Naive B cell (primary cell): Measurements from ENCODE around the gene ADAM12. TPM values are rescaled to one million over a fixed set of nuclear protein-coding genes. Genes with fewer than 3 reads are reported as not detected.

Experiments used
- ATAC-seq, 2 donors: fragments of 150-1000 bp; cut with Tn5 transposase; 2 replicates each; pipeline ENCODE4 v1.10.0; 2021; ENCODE audit warnings: low read depth in 2 of 2, mild to moderate bottlenecking in 2 of 2, moderate library complexity in 2 of 2
- DNase-seq: peaks from one replicate; pipeline ENCODE4 v3.0.0; 2022
- H3K27ac Mint-ChIP-seq, 6 donors: one replicate each; pipeline ENCODE4 v1.8.0; 2020 to 2022; ENCODE audit warnings: mild to moderate bottlenecking in 6 of 6, mixed read lengths in 6 of 6, moderate library complexity in 5 of 6, inconsistent platforms in 2 of 6
- H3K27me3 Mint-ChIP-seq, 3 donors: one replicate each; pipeline ENCODE4 v1.8.0; 2021 to 2022; ENCODE audit warnings: mixed read lengths in 3 of 3, mild to moderate bottlenecking in 1 of 3
- H3K36me3 Mint-ChIP-seq, 2 donors: one replicate each; pipeline ENCODE4 v1.8.0; 2020 to 2022; ENCODE audit warnings: mixed read lengths in 2 of 2, inconsistent platforms in 1 of 2, mild to moderate bottlenecking in 1 of 2
- H3K4me1 Mint-ChIP-seq, 3 donors: one replicate each; pipeline ENCODE4 v1.8.0; 2020 to 2022; ENCODE audit warnings: mixed read lengths in 3 of 3, inconsistent platforms in 1 of 3, mild to moderate bottlenecking in 1 of 3, moderate library complexity in 1 of 3
- H3K4me3 Mint-ChIP-seq, 8 donors: one replicate each; pipeline ENCODE4 v1.8.0; 2020 to 2022; ENCODE audit warnings: mild to moderate bottlenecking in 8 of 8, mixed read lengths in 8 of 8, moderate library complexity in 8 of 8, inconsistent platforms in 2 of 8
- H3K9me3 Mint-ChIP-seq, 7 donors: one replicate each; pipeline ENCODE4 v1.8.0; 2020 to 2022; ENCODE audit warnings: mixed read lengths in 7 of 7, mild to moderate bottlenecking in 5 of 7, inconsistent platforms in 2 of 7, moderate library complexity in 1 of 7
- polyA plus RNA-seq, 6 donors: library from polyadenylated mRNA; unstranded; fragments of 300-500 nt; fragmentation: Illumina TruSeq; gene quantifications; one replicate each; pipeline ENCODE4 v1.2.3, GENCODE V29; 2021; ENCODE audit warnings: low read depth in 6 of 6

ADAM12 gene
- polyA plus RNA-seq, 6 donors from 2014 or later = 0.07 to 0.08 TPM; not detected in 4

DNA sequence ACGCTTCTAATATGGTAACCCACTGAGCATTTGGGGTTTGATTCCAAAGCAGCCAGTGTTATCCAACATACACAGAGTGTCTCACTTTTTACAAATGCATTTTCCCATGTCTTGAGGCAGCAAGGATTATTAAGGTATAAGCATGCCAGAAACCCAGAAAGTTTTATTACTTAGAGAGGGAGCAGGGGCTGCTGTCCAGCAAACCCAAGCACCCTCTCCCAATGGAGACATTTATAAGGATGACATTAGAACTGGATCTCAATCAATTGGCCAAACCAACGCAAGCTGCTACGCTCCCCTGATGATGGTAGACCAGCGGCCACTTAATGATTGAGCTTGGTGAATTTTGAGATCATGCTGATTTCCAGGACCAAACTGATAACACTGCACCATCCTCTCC is 315.7 kb downstream of the ADAM12 start:
- peaks cover 18 to 43% (median 38%) of the 10 kb centered on the region in 3 donors for H3K27me3 Mint-ChIP-seq
- no peak for DNase-seq
- H3K9me3 Mint-ChIP-seq = peaks cover 0 to 10% (median 3%) of the 10 kb centered on the region in 7 donors
- no peaks in the 10 kb centered on the region for H3K36me3 Mint-ChIP-seq
- no peak for ATAC-seq
- no peak overlapping the region for H3K4me3 Mint-ChIP-seq
- H3K27ac Mint-ChIP-seq = no peak overlapping the region
- H3K4me1 Mint-ChIP-seq = no peaks in the 10 kb centered on the region

DNA sequence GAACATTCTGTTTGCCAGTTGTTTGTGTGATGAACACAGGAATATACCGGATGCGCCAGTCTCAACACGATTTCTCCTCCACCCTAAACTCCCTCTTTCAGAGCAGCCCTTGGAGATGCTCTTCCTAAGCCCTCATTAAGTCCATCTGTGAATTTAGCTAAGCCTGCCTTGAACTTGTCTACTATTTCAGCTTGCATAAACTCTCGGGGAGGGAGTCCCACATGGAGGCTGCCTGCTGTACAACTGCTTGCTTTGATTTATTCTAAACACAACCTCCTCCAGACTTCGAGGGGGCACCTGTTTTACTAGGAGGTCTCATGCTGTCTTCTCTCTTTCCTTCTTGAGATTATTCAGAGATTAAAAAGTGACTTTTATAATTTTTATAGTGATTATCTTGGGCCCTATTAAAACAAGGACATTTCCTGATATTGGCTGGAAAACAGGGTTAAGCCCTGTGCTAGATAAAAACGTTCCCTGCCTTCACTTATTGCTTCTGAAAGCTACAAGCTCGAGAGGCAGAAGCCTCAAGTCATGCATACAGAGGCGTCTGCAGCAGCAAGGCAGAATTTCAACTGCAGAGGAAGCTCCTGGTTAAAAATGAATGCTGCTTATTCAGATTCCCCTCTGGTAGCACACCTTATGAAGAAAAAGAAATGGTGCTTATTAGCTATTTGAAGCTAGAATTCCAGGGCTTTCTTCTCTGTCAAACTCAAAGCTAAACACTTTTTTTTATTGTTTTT is 317.6 kb downstream of the ADAM12 start:
- ATAC-seq (no peak), DNase-seq (no peak)
- Mint-ChIP-seq H3K4me1 (no peaks in the 10 kb centered on the region), H3K9me3 (peaks cover 0 to 4% (median 0%) of the 10 kb centered on the region in 7 donors), H3K27ac (peak overlapping the region in 1 of 6 donors; percentile 53), H3K4me3 (no peak overlapping the region), H3K27me3 (peaks cover 26 to 31% (median 30%) of the 10 kb centered on the region in 3 donors), H3K36me3 (no peaks in the 10 kb centered on the region)

DNA sequence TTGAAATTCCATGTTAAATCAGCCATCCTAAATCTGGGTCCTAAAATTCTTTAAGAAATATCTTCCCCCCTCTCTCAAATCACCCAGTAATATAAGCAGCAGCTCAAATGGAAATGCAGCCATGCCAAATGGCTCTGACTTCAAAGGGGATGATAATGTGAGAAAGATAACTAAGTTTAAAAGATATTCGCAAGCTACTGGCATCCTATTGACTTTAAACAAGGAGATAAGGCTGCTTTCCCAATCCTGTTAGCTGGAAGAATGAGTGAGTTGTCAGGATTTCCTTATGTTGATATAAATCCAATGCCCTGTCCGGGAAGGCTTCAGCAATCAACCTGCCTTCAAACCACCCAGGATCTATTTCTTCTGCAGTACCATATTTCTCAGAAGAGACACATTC is 320.0 kb downstream of the ADAM12 start:
- Mint-ChIP-seq H3K4me3 (no peak overlapping the region), H3K4me1 (no peaks in the 10 kb centered on the region), H3K27me3 (peaks cover 20 to 23% (median 22%) of the 10 kb centered on the region in 3 donors), H3K9me3 (no peaks in the 10 kb centered on the region), H3K27ac (peak overlapping the region in 1 of 6 donors; percentile 15), H3K36me3 (no peaks in the 10 kb centered on the region)
- ATAC-seq (no peak), DNase-seq (no peak)

DNA sequence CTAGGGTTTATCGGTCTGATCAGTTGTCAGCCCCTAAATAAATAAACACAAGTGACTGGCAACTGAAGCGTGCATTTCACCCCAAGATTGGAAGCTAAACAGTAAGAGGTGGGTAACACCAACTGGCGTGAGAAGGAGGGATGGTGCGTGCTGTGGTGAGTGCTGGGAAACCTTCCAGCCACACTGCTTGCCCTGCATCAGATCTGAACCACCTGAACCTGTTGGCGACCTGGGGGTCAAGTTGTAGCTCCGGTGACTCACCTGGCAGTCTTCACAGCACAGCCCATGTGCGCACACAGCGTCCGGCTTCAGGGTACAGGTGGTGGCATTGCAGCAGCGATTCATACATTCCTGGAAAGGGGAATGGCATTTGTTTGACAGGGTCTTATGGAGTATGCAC is 321.8 kb downstream of the ADAM12 start:
- Mint-ChIP-seq H3K36me3 (no peaks in the 10 kb centered on the region), H3K4me1 (no peaks in the 10 kb centered on the region), H3K4me3 (no peak overlapping the region), H3K27ac (no peak overlapping the region), H3K9me3 (no peaks in the 10 kb centered on the region), H3K27me3 (peaks cover 16 to 29% (median 23%) of the 10 kb centered on the region in 3 donors)
- ATAC-seq (no peak), DNase-seq (no peak)

DNA sequence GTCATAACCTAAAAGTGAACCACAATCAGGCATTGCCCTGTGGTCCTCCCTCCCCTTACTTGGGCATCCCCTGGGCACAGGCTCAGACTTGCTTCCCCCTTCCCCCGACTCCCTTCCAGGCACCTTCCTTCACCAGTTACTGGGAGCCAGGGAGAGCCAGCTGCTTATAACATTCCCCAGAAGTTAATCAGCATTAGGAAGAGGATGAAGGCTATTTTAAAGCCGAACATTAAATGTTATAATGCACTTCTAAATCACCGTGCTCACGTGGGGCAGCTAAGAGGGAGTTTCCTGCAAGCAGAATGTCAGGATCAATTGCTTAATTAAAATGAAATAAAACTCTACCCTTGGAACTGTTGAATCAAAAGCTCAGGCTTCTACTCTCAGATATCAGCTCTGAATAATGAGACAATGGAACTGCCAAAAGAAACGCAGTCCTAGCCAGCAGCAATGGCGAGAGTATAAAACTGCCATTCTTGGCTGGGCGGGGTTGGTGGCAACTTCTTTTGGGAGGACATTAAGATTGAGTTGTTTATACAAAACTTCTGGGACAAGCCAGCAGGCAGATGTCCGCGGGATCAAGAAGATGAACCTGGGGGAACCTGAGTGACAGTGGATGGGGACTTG is 322.4 kb downstream of the ADAM12 start:
- H3K27ac Mint-ChIP-seq = no peak overlapping the region
- peaks cover 18 to 30% (median 28%) of the 10 kb centered on the region in 3 donors for H3K27me3 Mint-ChIP-seq
- H3K4me1 Mint-ChIP-seq = no peaks in the 10 kb centered on the region
- DNase-seq (no peak), ATAC-seq (no peak)
- H3K36me3 Mint-ChIP-seq = no peaks in the 10 kb centered on the region
- no peaks in the 10 kb centered on the region for H3K9me3 Mint-ChIP-seq
- no peak overlapping the region for H3K4me3 Mint-ChIP-seq

DNA sequence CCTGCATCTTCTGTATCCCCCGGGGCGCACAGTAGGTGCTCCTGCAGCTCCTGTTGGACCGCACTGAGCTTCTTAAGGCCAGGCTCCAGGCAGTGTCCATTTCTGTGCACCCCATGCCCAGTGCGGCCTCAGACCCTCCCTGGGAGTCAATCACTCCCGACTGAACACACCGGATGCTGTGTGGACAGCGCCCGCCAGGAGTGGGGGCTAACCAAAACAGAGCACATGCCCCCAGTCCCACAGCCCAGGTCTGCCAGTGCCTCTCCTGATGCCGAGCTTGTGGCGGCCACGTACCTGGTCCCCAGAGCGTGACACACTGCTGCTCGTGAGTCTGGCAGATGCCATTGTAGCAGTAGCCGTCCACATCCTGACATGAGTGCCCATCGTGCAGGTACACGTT is 323.8 kb downstream of the ADAM12 start:
- H3K27me3 Mint-ChIP-seq = peaks cover 25 to 32% (median 26%) of the 10 kb centered on the region in 3 donors
- ATAC-seq (no peak), DNase-seq (no peak)
- H3K4me1 Mint-ChIP-seq = no peaks in the 10 kb centered on the region
- no peak overlapping the region for H3K4me3 Mint-ChIP-seq
- no peak overlapping the region for H3K27ac Mint-ChIP-seq
- no peaks in the 10 kb centered on the region for H3K36me3 Mint-ChIP-seq
- no peaks in the 10 kb centered on the region for H3K9me3 Mint-ChIP-seq

DNA sequence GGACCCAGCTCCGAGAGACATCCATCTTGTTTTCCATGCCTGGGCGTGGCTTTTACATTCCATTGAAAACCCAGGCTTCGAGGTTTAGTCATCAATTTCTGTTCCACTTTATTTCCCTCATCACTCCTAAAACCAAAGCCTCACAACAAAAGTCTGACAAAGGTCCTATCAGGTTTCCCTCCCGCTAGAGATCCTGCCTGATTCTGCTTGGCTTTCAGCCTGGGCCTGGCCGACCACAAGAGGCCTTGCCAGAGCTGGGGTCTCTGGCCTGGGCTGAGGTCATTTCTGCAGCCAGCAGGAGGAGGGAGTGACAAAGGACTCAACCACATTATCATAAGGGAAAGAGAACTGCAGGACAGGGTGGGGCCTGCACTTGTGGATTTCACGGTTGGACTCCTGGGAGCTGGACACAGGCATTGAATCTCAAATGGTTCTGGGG is 324.9 kb downstream of the ADAM12 start:
- peaks cover 22 to 34% (median 27%) of the 10 kb centered on the region in 3 donors for H3K27me3 Mint-ChIP-seq
- ATAC-seq (no peak), DNase-seq (no peak)
- no peak overlapping the region for H3K27ac Mint-ChIP-seq
- H3K4me3 Mint-ChIP-seq = no peak overlapping the region
- H3K4me1 Mint-ChIP-seq = no peaks in the 10 kb centered on the region
- no peaks in the 10 kb centered on the region for H3K36me3 Mint-ChIP-seq
- no peaks in the 10 kb centered on the region for H3K9me3 Mint-ChIP-seq

DNA sequence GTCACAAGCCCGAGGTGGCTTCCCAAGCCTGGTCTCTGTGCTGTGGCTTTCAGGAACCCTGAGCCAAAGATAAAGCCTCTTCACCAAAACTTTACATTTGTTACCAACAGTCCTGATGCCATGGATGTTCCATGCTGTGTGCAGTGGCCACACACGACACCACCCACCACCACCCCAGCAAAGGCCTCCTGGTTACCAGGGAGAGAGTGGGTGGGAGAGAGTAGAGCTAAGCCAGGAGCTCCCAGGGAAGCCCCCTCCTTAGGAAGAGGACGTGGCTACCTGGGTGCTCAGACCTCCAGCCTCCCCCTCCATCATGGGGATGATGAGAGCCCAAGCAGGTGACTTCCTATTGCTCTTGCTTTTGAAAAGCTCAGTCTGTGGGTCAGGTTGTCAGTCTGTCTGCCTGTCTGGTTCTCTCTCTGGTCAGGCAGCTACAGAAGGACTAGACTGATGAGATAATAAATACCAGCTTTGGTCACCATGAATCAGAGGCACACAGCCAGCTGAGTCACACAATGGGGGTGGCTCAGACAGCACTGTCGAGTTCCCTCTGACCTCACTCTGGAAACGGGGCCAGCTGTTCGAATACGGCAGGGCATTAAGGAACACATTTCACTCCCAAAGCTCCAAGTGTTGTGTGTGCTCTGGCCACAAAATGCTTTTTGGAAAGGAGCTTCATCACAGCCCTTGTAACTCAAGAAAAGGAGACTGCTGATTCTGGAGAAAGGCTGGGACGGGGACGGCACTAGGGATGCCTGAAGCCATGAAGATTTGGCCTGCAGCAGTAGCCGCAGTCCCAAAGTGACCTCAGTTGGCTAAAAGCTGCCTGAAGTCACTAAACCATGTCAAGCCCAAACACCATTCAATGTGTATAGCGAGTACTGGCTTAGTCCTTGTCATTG is 325.9 kb downstream of the ADAM12 start:
- Mint-ChIP-seq H3K36me3 (no peaks in the 10 kb centered on the region), H3K9me3 (no peaks in the 10 kb centered on the region), H3K4me1 (no peaks in the 10 kb centered on the region), H3K27me3 (peaks cover 20 to 36% (median 34%) of the 10 kb centered on the region in 3 donors), H3K4me3 (no peak overlapping the region), H3K27ac (no peak overlapping the region)
- ATAC-seq = no peak
- no peak for DNase-seq

DNA sequence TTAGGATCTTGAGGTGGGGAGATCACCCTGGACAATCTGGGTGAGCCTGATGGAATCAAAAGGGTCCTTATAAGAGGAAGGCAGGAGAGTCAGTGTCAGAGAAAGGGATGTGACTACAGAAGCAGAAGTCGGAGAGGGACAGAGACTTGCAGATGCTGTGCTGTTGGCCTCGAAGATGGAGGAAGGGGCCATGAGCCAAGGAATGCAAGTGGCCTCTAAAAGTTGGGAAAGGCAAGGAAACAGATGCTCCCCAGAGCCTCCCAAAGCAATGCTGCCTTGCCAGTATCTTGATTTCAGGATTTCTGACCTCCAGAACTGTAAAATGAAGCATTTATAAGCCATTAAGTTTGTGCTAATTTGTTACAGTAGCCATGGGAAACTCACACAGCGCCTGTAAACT is 326.8 kb downstream of the ADAM12 start:
- H3K4me1 Mint-ChIP-seq = no peaks in the 10 kb centered on the region
- H3K27ac Mint-ChIP-seq = peak overlapping the region in 2 of 6 donors; percentile 36 to 58
- H3K4me3 Mint-ChIP-seq = no peak overlapping the region
- peaks cover 18 to 36% (median 34%) of the 10 kb centered on the region in 3 donors for H3K27me3 Mint-ChIP-seq
- ATAC-seq (no peak), DNase-seq (no peak)
- no peaks in the 10 kb centered on the region for H3K9me3 Mint-ChIP-seq
- H3K36me3 Mint-ChIP-seq = no peaks in the 10 kb centered on the region

DNA sequence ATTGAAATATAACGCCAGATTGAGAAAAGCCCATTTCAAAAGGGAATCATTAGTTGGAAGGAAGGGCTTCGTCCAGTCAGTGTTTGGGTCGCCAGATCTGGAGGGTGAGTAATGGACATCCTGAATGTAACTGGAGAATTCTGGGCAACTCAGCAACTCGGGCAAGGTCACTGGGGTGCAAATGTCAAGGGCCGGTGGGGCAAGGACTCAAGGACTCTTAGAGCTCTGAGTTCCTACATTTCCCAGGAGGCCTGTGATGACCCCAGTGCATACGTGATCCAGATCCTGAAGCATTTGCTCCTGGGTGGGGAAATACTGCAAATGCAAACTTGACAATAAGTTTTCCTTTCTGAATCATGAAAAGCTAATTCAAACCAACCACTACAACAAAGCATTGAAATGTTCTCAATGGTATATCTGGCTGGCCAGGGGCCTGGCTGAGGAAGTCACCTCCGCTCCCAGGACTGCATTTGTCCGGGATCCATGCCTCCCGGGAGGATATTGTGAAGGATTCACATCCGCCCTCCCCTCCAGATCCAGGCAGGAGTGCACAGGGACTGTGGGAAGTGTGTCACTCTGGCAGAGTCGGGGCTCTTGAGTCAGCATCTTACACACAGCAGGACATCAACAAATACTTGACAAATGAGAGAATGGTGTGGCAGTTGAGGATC is 327.9 kb downstream of the ADAM12 start:
- no peak overlapping the region for H3K4me3 Mint-ChIP-seq
- peaks cover 0 to 2% (median 0%) of the 10 kb centered on the region in 7 donors for H3K9me3 Mint-ChIP-seq
- no peak for DNase-seq
- H3K4me1 Mint-ChIP-seq = no peaks in the 10 kb centered on the region
- ATAC-seq = no peak
- H3K27me3 Mint-ChIP-seq = peaks cover 13 to 46% (median 45%) of the 10 kb centered on the region in 3 donors
- H3K36me3 Mint-ChIP-seq = no peaks in the 10 kb centered on the region
- H3K27ac Mint-ChIP-seq = peak overlapping the region in 1 of 6 donors; percentile 36

DNA sequence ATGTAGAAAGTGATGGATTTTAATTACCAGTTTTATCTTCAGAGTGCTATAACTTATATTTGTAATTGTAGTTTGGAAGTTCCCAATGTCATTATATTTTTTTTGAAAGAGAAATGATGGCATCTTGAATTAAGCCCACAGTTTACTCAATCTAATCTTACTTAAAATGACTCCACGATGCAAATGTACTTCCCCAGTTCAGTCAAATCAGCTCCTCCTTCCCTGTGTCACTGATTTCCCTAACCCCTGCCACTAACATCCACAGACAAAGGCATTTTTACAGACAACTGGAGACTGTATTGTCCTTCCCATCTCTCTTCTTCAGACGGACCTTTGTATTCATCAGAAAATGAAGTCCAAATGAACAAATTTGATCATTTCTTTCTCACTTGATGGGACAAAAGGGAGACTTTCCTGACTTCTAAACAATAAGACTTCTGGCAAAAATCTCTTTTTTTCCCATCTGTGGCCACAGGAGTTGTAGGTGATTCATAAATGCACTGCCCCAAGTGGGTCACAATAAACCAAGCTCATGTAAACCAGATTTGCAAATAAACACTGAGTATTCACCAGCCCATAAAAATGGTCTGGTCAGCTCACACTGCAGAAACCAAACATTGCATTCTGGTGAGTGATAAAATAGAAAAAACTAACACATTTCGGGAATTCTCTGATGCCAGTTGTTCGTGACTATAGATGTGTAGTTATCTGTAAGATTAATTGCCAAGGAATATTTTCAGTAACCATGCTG is 329.0 kb downstream of the ADAM12 start:
- no peak overlapping the region for H3K4me3 Mint-ChIP-seq
- DNase-seq (no peak), ATAC-seq (no peak)
- peaks cover 0 to 2% (median 0%) of the 10 kb centered on the region in 7 donors for H3K9me3 Mint-ChIP-seq
- H3K27ac Mint-ChIP-seq = peak overlapping the region in 2 of 6 donors; percentile 10 to 66
- no peaks in the 10 kb centered on the region for H3K36me3 Mint-ChIP-seq
- H3K27me3 Mint-ChIP-seq = peaks cover 16 to 53% (median 51%) of the 10 kb centered on the region in 3 donors
- H3K4me1 Mint-ChIP-seq = no peaks in the 10 kb centered on the region

DNA sequence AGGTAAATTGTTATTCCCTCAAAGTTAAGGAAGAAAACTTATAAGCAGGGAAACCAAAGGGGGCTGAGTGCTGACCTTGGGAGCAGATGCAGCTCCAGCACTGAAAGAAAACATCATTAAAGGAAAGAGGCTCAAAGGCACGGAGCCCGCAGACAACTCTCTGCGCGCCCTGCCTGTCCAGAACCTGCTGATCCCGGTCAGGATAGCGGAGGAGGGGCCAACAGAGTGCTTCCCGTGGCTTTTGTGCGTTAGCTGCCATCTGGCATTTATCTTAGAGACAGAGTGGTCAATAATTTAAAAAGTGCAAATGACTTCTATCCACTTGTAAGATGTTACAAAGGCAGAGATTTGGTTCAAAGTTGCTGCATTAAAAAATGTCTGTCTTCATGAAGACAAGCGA is 329.8 kb downstream of the ADAM12 start:
- H3K36me3 Mint-ChIP-seq = no peaks in the 10 kb centered on the region
- peaks cover 0 to 2% (median 0%) of the 10 kb centered on the region in 7 donors for H3K9me3 Mint-ChIP-seq
- ATAC-seq (no peak), DNase-seq (no peak)
- H3K4me1 Mint-ChIP-seq = no peaks in the 10 kb centered on the region
- H3K27ac Mint-ChIP-seq = peak overlapping the region in 1 of 6 donors; percentile 76
- peaks cover 16 to 58% (median 58%) of the 10 kb centered on the region in 3 donors for H3K27me3 Mint-ChIP-seq
- H3K4me3 Mint-ChIP-seq = no peak overlapping the region
